Activated naive CD8-positive, alpha-beta T cell (primary cell): ENCODE measurements around the gene DNAJB9.
"Not testable (repeated sequence)": the region's sequence is repeated elsewhere in the genome, so short reads cannot be mapped to it uniquely, and the experiment has no call there.

Experiments
- H3K27ac Mint-ChIP-seq: one replicate; pipeline ENCODE4 v1.8.0; 2021; ENCODE audit warnings: mixed read lengths
- H3K27me3 Mint-ChIP-seq: one replicate; pipeline ENCODE4 v1.8.0; 2021; ENCODE audit warnings: mixed read lengths
- H3K36me3 Mint-ChIP-seq: one replicate; pipeline ENCODE4 v1.8.0; 2021; ENCODE audit warnings: mixed read lengths
- H3K4me1 Mint-ChIP-seq: one replicate; pipeline ENCODE4 v1.8.0; 2021; ENCODE audit warnings: low read depth, mixed read lengths
- H3K4me3 Mint-ChIP-seq: one replicate; pipeline ENCODE4 v1.8.0; 2021; ENCODE audit warnings: mild to moderate bottlenecking, mixed read lengths
- H3K9me3 Mint-ChIP-seq: one replicate; pipeline ENCODE4 v1.8.0; 2021; ENCODE audit warnings: low read depth, mixed read lengths

The DNAJB9 gene

DNA sequence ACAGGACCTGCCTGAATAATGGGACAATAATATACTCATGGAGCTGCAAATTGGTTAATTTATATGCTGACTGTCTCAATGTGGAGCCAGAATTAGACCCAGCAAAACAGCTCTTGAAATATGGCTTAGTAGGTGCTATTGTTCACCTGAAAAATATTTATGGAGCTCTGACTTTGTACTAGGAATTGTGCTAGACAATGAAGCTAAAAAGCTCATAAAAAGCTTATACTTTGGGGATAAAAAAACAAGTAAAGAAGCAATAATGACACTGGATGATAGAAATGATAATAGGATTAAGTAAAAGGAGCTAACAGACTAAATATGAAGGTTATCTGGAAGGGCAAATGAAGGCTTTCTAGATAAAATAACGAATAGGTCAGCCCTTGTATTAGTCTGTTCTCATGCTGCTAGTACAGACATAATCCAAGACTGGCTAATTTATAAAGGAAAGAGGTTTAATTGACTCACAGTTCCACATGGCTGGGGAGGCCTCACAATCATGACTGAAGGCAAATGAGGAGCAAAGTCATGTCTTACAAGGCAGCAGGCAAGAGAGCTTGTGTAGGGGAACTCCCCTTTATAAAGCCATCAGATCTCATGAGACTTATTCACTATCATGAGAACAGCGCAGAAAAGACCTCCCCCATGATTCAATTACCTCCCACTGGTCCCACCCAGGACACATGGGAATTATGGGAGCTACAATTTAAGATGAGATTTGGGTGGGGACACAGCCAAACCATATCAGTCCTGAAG, 21.4 kb upstream of the DNAJB9 start:
- not testable (repeated sequence) for H3K9me3 Mint-ChIP-seq, H3K27me3 Mint-ChIP-seq

DNA sequence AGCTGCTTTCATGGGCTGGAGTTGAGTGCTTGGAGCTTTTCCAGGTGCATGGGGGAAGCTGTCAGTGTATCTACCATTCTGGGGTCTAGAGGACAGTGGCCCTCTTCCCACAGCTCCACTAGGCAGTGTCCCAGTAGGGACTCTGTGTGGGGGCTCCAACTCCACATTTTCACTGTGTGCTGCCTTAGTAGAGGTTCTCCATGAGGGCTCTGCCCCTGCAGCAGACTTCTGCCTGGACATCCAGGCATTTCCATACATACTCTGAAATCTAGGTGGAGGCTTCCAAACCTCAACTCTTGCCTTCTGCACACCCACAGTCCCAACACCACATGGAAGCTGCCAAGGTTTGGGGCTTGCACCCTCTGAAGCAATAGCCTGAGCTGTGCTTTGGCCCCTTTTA, 13.0 kb upstream of the DNAJB9 start:
- peaks cover 28% of the 10 kb centered on the region for H3K36me3 Mint-ChIP-seq
- peaks cover 19% of the 10 kb centered on the region for H3K9me3 Mint-ChIP-seq
- H3K27ac Mint-ChIP-seq, H3K27me3 Mint-ChIP-seq, H3K4me3 Mint-ChIP-seq, H3K4me1 Mint-ChIP-seq: not testable (repeated sequence)

More for the DNA sequence above, 21.4 kb upstream of the DNAJB9 start:
- H3K36me3 Mint-ChIP-seq, H3K27ac Mint-ChIP-seq, H3K4me3 Mint-ChIP-seq, H3K4me1 Mint-ChIP-seq: not testable (repeated sequence)

DNA sequence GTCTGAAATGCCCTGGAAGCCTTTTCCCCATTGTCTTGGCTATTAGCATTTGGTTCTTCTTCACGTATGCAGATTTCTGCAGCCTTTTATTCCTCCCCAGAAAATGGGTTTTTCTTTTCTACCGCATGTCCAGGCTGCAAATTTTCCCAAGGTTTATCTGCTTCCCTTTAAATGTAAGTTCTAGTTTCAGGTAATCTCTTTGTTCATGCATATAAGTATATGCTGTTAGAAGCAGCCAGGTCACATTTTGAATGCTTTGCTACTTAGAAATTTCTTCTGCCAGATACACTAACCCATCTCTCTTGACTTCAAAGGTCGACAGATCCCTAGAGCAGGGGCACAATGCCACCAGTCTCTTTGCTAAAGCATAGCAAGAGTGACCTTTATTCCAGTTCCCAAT, 12.5 kb upstream of the DNAJB9 start:
- no peaks in the 10 kb centered on the region for H3K27me3 Mint-ChIP-seq
- H3K27ac Mint-ChIP-seq, result no peak overlapping the region
- H3K36me3 Mint-ChIP-seq, result peaks cover 28% of the 10 kb centered on the region

GRCh38 chr7:108557617-108558016, 12.1 kb upstream of the DNAJB9 start:
- H3K27ac Mint-ChIP-seq, result no peak overlapping the region
- no peak overlapping the region for H3K4me3 Mint-ChIP-seq
- H3K36me3 Mint-ChIP-seq, result peaks cover 29% of the 10 kb centered on the region
- H3K27me3 Mint-ChIP-seq, result no peaks in the 10 kb centered on the region
- H3K9me3 Mint-ChIP-seq, result peaks cover 20% of the 10 kb centered on the region
- H3K4me1 Mint-ChIP-seq, result no peaks in the 10 kb centered on the region

More for the DNA sequence above, 12.5 kb upstream of the DNAJB9 start:
- H3K4me1 Mint-ChIP-seq, result no peaks in the 10 kb centered on the region
- peaks cover 20% of the 10 kb centered on the region for H3K9me3 Mint-ChIP-seq
- no peak overlapping the region for H3K4me3 Mint-ChIP-seq

DNA sequence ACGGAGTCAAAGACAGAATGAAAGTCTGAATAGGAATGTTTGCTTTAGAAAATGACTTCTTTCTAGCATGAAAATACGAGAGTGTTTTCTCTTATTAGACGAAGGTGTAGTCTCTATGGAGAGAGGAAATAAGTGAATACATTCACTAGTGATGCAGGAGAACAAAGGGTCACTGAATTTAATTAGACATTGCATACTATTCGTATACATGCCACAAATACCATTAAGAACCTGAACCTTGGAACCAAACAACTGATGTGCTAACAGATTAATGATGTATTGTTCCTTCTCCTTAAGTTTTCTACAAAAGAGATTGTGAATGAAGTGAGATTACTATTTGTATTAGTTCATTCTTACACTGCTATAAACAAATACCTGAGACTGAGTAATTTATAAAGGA, 10.4 kb upstream of the DNAJB9 start:
- Mint-ChIP-seq H3K27me3 (no peaks in the 10 kb centered on the region), H3K4me1 (peaks cover 1% of the 10 kb centered on the region), H3K27ac (no peak overlapping the region), H3K4me3 (no peak overlapping the region), H3K36me3 (peaks cover 34% of the 10 kb centered on the region), H3K9me3 (peaks cover 20% of the 10 kb centered on the region)

DNA sequence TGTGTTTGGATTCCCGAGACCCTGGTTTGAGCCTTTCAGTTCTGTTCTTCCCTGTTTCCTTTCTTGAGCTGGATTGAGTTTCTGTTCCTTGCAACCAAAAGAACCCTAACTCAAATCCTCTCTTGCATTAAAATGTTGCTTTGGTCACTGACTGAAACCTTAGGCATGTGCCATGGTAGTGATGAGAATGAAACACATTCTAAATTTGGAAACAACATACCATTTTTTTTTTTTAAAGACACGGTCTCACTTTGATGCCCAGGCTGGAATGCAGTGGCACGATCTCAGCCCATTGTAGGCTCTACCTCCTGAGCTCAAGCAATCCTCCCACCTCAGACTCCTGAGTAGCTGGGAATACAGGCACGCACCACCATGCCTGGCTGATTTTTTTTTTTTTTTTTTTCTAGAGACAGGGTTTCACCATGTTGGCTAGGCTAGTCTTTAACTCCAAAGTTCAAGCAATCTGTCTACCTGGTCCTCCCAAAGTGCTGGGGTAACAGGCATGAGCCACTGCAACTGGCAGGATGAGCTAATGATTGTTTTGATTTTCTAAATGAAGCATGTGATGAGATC, 8.5 kb upstream of the DNAJB9 start:
- H3K9me3 Mint-ChIP-seq, result peaks cover 20% of the 10 kb centered on the region
- H3K36me3 Mint-ChIP-seq, result peaks cover 43% of the 10 kb centered on the region
- H3K27ac Mint-ChIP-seq, result no peak overlapping the region
- no peaks in the 10 kb centered on the region for H3K27me3 Mint-ChIP-seq
- H3K4me1 Mint-ChIP-seq, result peaks cover 5% of the 10 kb centered on the region
- no peak overlapping the region for H3K4me3 Mint-ChIP-seq

- H3K9me3 Mint-ChIP-seq, result peaks cover 5% of the 10 kb centered on the region
- H3K27ac Mint-ChIP-seq, result no peak overlapping the region
- no peaks in the 10 kb centered on the region for H3K27me3 Mint-ChIP-seq
- H3K4me3 Mint-ChIP-seq, result no peak overlapping the region
- peaks cover 30% of the 10 kb centered on the region for H3K36me3 Mint-ChIP-seq
- H3K4me1 Mint-ChIP-seq, result peaks cover 33% of the 10 kb centered on the region
These were observed 3.7 kb upstream of the DNAJB9 start for GRCh38 chr7:108565987-108566386.

DNA sequence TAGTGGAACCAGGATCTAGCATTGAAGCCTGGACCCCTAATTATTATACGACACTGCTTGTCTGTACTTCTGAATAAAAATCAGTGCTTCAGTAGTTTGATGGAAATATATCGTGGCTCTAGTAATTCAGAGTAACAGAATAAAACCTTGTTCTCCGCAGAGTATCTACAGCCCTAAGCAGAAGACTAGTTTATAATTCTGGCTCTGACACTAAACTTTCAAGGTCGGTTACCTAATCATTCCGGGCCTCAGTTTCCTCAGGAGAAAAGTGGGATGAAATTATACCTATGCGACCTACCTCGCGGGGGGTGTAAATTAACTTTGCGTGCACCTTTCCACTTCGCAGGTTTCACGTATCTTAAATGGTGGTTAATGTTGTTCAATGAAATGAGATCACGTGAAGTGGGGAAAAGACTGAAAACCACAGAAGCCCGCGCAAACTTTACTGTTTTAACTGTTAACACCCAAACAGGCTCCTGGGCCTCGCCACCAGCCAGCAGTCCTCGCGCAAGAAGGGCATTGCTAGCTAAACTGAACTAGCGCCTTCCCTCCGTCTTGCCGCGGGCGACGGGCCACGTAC, 783 bp upstream of the DNAJB9 start:
- Mint-ChIP-seq H3K27me3 (no peaks in the 10 kb centered on the region), H3K9me3 (no peaks in the 10 kb centered on the region), H3K4me3 (peak overlapping the region; percentile 96), H3K4me1 (peaks cover 55% of the 10 kb centered on the region), H3K27ac (peak overlapping the region; percentile 99), H3K36me3 (peaks cover 30% of the 10 kb centered on the region)

GRCh38 chr7:108570146-108570755, 577 bp downstream of the DNAJB9 start:
- Mint-ChIP-seq H3K4me1 (peaks cover 59% of the 10 kb centered on the region), H3K36me3 (peaks cover 28% of the 10 kb centered on the region), H3K4me3 (peak overlapping the region; percentile 96)

DNA sequence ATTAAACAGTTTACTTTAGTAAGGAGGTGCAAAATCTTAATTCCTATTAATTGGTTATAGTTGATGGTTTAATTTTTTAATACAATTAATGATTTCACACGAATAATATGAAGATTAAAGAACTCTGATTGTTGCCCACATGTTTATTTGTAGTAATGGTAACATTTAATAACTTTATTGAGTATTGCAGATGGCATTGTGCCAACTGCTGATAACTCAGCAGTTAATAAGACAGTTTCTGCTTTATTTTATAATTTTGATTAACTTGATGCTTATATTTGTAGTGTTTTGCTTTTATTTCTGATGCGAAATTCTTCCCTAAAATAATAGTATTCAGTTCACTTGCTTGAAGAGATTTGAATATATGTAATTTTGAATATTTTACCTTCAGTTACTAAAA, 2.8 kb downstream of the DNAJB9 start:
- H3K4me1 Mint-ChIP-seq, result peaks cover 57% of the 10 kb centered on the region
- H3K27me3 Mint-ChIP-seq, result no peaks in the 10 kb centered on the region
- H3K9me3 Mint-ChIP-seq, result no peaks in the 10 kb centered on the region
- no peak overlapping the region for H3K27ac Mint-ChIP-seq
- no peak overlapping the region for H3K4me3 Mint-ChIP-seq
- peaks cover 25% of the 10 kb centered on the region for H3K36me3 Mint-ChIP-seq

More at GRCh38 chr7:108570146-108570755, 577 bp downstream of the DNAJB9 start:
- Mint-ChIP-seq H3K9me3 (no peaks in the 10 kb centered on the region), H3K27me3 (no peaks in the 10 kb centered on the region), H3K27ac (peak overlapping the region; percentile 99)

- no peaks in the 10 kb centered on the region for H3K27me3 Mint-ChIP-seq
- H3K36me3 Mint-ChIP-seq, result peaks cover 28% of the 10 kb centered on the region
- peaks cover 38% of the 10 kb centered on the region for H3K4me1 Mint-ChIP-seq
- no peak overlapping the region for H3K4me3 Mint-ChIP-seq
- H3K27ac Mint-ChIP-seq, result no peak overlapping the region
- no peaks in the 10 kb centered on the region for H3K9me3 Mint-ChIP-seq
These were observed 5.5 kb downstream of the DNAJB9 start for GRCh38 chr7:108575156-108575555.

GRCh38 chr7:108576116-108576515, 6.4 kb downstream of the DNAJB9 start:
- Mint-ChIP-seq H3K4me1 (peaks cover 35% of the 10 kb centered on the region), H3K36me3 (peaks cover 28% of the 10 kb centered on the region), H3K9me3 (no peaks in the 10 kb centered on the region), H3K27me3 (no peaks in the 10 kb centered on the region), H3K4me3 (no peak overlapping the region), H3K27ac (no peak overlapping the region)

DNA sequence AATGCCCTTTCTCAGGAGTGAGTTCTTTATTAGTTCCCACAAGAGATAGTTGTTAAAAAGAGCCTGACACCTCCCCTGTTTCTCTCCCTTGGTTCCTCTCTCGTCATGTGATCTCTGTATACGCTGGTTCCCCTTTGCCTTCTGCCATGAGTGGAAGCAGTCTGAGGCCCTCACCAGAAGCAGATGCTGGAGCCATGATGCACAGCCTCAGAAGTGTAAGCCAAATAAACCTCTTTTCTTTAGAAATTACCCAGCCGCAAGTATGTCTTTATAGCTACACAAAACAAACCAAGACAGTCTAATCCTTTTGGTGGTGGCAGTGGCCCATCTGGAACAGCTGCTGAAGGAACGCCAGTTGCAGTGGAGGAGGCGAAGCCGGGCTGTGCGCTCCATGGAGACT, 9.3 kb downstream of the DNAJB9 start:
- no peaks in the 10 kb centered on the region for H3K27me3 Mint-ChIP-seq
- H3K9me3 Mint-ChIP-seq, result no peaks in the 10 kb centered on the region
- H3K4me1 Mint-ChIP-seq, result peaks cover 14% of the 10 kb centered on the region
- no peak overlapping the region for H3K4me3 Mint-ChIP-seq
- H3K36me3 Mint-ChIP-seq, result peaks cover 16% of the 10 kb centered on the region
- no peak overlapping the region for H3K27ac Mint-ChIP-seq

DNA sequence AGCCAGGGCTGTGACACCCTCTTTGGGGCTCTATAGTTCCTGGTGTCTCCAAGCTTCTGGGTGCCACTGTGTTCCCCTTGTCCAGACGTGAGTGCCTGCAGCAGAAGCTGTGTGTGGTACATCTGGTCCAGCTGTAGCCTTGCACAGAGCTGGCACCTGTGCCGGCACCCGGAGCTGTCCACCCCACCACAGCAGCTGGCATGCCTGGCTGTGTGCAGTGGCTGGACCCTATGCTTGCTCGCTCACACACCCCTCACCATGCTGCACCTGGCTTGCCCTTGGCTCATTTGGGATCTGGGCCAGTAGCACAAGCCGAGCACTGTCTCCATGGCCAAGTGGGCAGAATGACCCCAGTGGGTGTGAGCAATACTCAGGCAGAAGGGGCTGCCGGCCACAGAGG, 10.6 kb downstream of the DNAJB9 start:
- Mint-ChIP-seq H3K27me3 (no peaks in the 10 kb centered on the region), H3K4me3 (no peak overlapping the region), H3K4me1 (peaks cover 8% of the 10 kb centered on the region), H3K27ac (no peak overlapping the region), H3K36me3 (peaks cover 9% of the 10 kb centered on the region), H3K9me3 (no peaks in the 10 kb centered on the region)
